Naive B cell (primary cell): ENCODE results near the gene CASS4. TPM values are rescaled to one million over a fixed set of nuclear protein-coding genes. Genes with fewer than 3 reads are reported as not detected.

ENCODE experiments used
- ATAC-seq, 2 donors: fragments of 150-1000 bp; cut with Tn5 transposase; 2 replicates each; pipeline ENCODE4 v1.10.0; 2021; ENCODE audit warnings: low read depth in 2 of 2, mild to moderate bottlenecking in 2 of 2, moderate library complexity in 2 of 2
- DNase-seq: peaks from one replicate; pipeline ENCODE4 v3.0.0; 2022
- H3K27ac Mint-ChIP-seq, 6 donors: one replicate each; pipeline ENCODE4 v1.8.0; 2020 to 2022; ENCODE audit warnings: mild to moderate bottlenecking in 6 of 6, mixed read lengths in 6 of 6, moderate library complexity in 5 of 6, inconsistent platforms in 2 of 6
- H3K27me3 Mint-ChIP-seq, 3 donors: one replicate each; pipeline ENCODE4 v1.8.0; 2021 to 2022; ENCODE audit warnings: mixed read lengths in 3 of 3, mild to moderate bottlenecking in 1 of 3
- H3K36me3 Mint-ChIP-seq, 2 donors: one replicate each; pipeline ENCODE4 v1.8.0; 2020 to 2022; ENCODE audit warnings: mixed read lengths in 2 of 2, inconsistent platforms in 1 of 2, mild to moderate bottlenecking in 1 of 2
- H3K4me1 Mint-ChIP-seq, 3 donors: one replicate each; pipeline ENCODE4 v1.8.0; 2020 to 2022; ENCODE audit warnings: mixed read lengths in 3 of 3, inconsistent platforms in 1 of 3, mild to moderate bottlenecking in 1 of 3, moderate library complexity in 1 of 3
- H3K4me3 Mint-ChIP-seq, 8 donors: one replicate each; pipeline ENCODE4 v1.8.0; 2020 to 2022; ENCODE audit warnings: mild to moderate bottlenecking in 8 of 8, mixed read lengths in 8 of 8, moderate library complexity in 8 of 8, inconsistent platforms in 2 of 8
- H3K9me3 Mint-ChIP-seq, 7 donors: one replicate each; pipeline ENCODE4 v1.8.0; 2020 to 2022; ENCODE audit warnings: mixed read lengths in 7 of 7, mild to moderate bottlenecking in 5 of 7, inconsistent platforms in 2 of 7, moderate library complexity in 1 of 7
- polyA plus RNA-seq, 6 donors: library from polyadenylated mRNA; unstranded; fragments of 300-500 nt; fragmentation: Illumina TruSeq; gene quantifications; one replicate each; pipeline ENCODE4 v1.2.3, GENCODE V29; 2021; ENCODE audit warnings: low read depth in 6 of 6

CASS4 gene
- polyA plus RNA-seq, 6 donors from 2014 or later, result 0.20 to 0.46 (median 0.28) TPM; not detected in 2

DNA sequence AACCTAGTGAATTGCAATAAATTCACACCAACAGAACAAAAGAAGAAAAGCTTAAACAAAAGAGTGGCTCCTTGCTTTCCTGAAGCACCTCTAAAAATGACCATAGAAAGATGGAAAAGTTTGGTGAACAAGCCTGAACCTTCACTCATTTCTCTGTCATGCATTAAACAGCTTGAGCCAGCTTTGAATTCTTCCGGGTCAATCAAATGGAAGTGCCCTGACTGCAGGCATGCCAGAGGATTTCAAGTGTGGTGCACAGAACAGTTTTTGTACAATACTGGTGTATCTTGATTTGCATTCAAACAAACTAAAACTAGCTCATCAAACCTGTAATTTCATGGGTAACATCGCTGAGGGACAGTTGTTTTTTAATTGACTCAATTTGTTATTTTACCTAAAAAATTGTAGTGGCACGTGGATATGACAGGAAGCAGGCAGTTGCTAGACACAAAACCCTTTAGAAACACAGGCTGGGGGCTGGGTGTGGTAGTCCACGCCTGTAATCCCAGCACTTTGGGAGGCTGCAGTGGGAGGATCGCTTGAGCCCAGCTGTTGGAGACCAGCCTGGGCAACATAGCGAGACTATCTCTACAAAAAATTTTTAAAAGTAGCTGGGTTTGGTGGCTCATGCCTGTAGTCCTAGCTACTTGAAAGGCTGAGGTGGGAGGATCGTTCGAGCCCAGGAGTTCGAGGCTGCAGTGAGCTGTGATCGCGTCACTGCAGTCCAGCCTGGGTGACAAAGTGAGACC lies 9.1 kb downstream of the CASS4 start:
- Mint-ChIP-seq H3K4me3 (no peak overlapping the region), H3K27ac (no peak overlapping the region), H3K9me3 (no peaks in the 10 kb centered on the region), H3K27me3 (peaks cover 0 to 15% (median 12%) of the 10 kb centered on the region in 3 donors), H3K36me3 (peaks cover 8% of the 10 kb centered on the region in 2 donors), H3K4me1 (peaks cover 4 to 12% (median 9%) of the 10 kb centered on the region in 3 donors)
- no peak for ATAC-seq
- no peak for DNase-seq

GRCh38 chr20:56422076-56422823 lies 10.2 kb downstream of the CASS4 start:
- peaks cover 4 to 12% (median 9%) of the 10 kb centered on the region in 3 donors for H3K4me1 Mint-ChIP-seq
- peaks cover 4 to 6% of the 10 kb centered on the region in 2 donors for H3K36me3 Mint-ChIP-seq
- H3K4me3 Mint-ChIP-seq, result no peak overlapping the region
- H3K27ac Mint-ChIP-seq, result no peak overlapping the region
- peaks cover 0 to 19% (median 16%) of the 10 kb centered on the region in 3 donors for H3K27me3 Mint-ChIP-seq
- ATAC-seq (no peak), DNase-seq (no peak)
- H3K9me3 Mint-ChIP-seq, result no peaks in the 10 kb centered on the region

GRCh38 chr20:56422824-56423189 lies 10.7 kb downstream of the CASS4 start:
- peaks cover 4 to 16% (median 9%) of the 10 kb centered on the region in 3 donors for H3K4me1 Mint-ChIP-seq
- DNase-seq (no peak), ATAC-seq (no peak)
- H3K27me3 Mint-ChIP-seq, result peaks cover 0 to 21% (median 20%) of the 10 kb centered on the region in 3 donors
- no peaks in the 10 kb centered on the region for H3K9me3 Mint-ChIP-seq
- H3K36me3 Mint-ChIP-seq, result peaks cover 0 to 4% of the 10 kb centered on the region in 2 donors
- H3K27ac Mint-ChIP-seq, result no peak overlapping the region
- no peak overlapping the region for H3K4me3 Mint-ChIP-seq

DNA sequence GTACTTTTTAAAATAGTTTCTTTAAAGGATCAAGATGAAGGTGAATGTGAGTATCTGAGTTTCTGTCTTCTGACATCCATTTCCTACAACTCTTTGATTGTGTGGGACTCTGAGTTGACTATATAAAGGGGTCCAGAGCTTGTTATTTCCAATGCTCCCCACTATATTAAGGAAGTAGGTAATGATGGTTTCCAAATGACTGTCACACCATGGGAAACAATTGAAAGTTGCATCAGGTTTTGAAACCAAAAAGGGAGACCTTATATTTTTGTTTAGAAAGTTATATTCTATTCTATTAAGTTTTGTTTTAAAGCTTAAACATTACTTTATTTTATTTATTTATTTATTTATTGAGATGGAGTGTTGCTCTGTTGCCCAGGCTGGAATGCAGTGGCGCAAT lies 11.2 kb downstream of the CASS4 start:
- no peak overlapping the region for H3K27ac Mint-ChIP-seq
- peaks cover 4 to 16% (median 12%) of the 10 kb centered on the region in 3 donors for H3K4me1 Mint-ChIP-seq
- DNase-seq, result no peak
- peaks cover 0 to 24% (median 23%) of the 10 kb centered on the region in 3 donors for H3K27me3 Mint-ChIP-seq
- peaks cover 0 to 4% of the 10 kb centered on the region in 2 donors for H3K36me3 Mint-ChIP-seq
- no peak for ATAC-seq
- H3K4me3 Mint-ChIP-seq, result no peak overlapping the region
- no peaks in the 10 kb centered on the region for H3K9me3 Mint-ChIP-seq

GRCh38 chr20:56423886-56424285 lies 11.8 kb downstream of the CASS4 start:
- H3K9me3 Mint-ChIP-seq, result no peaks in the 10 kb centered on the region
- H3K27ac Mint-ChIP-seq, result no peak overlapping the region
- peaks cover 4 to 17% (median 14%) of the 10 kb centered on the region in 3 donors for H3K4me1 Mint-ChIP-seq
- H3K27me3 Mint-ChIP-seq, result peaks cover 3 to 23% (median 22%) of the 10 kb centered on the region in 3 donors
- DNase-seq (no peak), ATAC-seq (no peak)
- H3K4me3 Mint-ChIP-seq, result no peak overlapping the region
- peaks cover 0 to 3% of the 10 kb centered on the region in 2 donors for H3K36me3 Mint-ChIP-seq

- Mint-ChIP-seq H3K36me3 (peaks cover 0 to 8% of the 10 kb centered on the region in 2 donors), H3K4me1 (peaks cover 11 to 24% (median 22%) of the 10 kb centered on the region in 3 donors), H3K4me3 (no peak overlapping the region), H3K27ac (no peak overlapping the region), H3K9me3 (peaks cover 0 to 7% (median 0%) of the 10 kb centered on the region in 7 donors), H3K27me3 (peaks cover 13 to 30% (median 25%) of the 10 kb centered on the region in 3 donors)
- no peak for ATAC-seq
- DNase-seq, result no peak
Observed at GRCh38 chr20:56424931-56425330, 12.9 kb downstream of the CASS4 start.

GRCh38 chr20:56426026-56426425 lies 14.0 kb downstream of the CASS4 start:
- DNase-seq (no peak), ATAC-seq (no peak)
- Mint-ChIP-seq H3K4me1 (peaks cover 16 to 29% (median 29%) of the 10 kb centered on the region in 3 donors), H3K36me3 (peaks cover 0 to 8% of the 10 kb centered on the region in 2 donors), H3K27ac (no peak overlapping the region), H3K4me3 (no peak overlapping the region), H3K27me3 (peaks cover 24 to 36% (median 33%) of the 10 kb centered on the region in 3 donors), H3K9me3 (peaks cover 0 to 7% (median 0%) of the 10 kb centered on the region in 7 donors)

- DNase-seq, result no peak
- Mint-ChIP-seq H3K27me3 (peaks cover 27 to 35% (median 31%) of the 10 kb centered on the region in 3 donors), H3K36me3 (peaks cover 0 to 8% of the 10 kb centered on the region in 2 donors), H3K27ac (no peak overlapping the region), H3K9me3 (peaks cover 0 to 7% (median 0%) of the 10 kb centered on the region in 7 donors), H3K4me1 (peaks cover 16 to 29% (median 29%) of the 10 kb centered on the region in 3 donors), H3K4me3 (no peak overlapping the region)
- no peak for ATAC-seq
Observed at GRCh38 chr20:56426926-56427325, 14.9 kb downstream of the CASS4 start.

- H3K4me1 Mint-ChIP-seq, result peaks cover 16 to 29% (median 25%) of the 10 kb centered on the region in 3 donors
- H3K27ac Mint-ChIP-seq, result no peak overlapping the region
- ATAC-seq (no peak), DNase-seq (no peak)
- peaks cover 0 to 8% of the 10 kb centered on the region in 2 donors for H3K36me3 Mint-ChIP-seq
- H3K27me3 Mint-ChIP-seq, result peaks cover 27 to 35% (median 31%) of the 10 kb centered on the region in 3 donors
- H3K4me3 Mint-ChIP-seq, result no peak overlapping the region
- H3K9me3 Mint-ChIP-seq, result peaks cover 0 to 7% (median 0%) of the 10 kb centered on the region in 7 donors
Observed at GRCh38 chr20:56427797-56428196, 15.7 kb downstream of the CASS4 start.

GRCh38 chr20:56428410-56428809 lies 16.4 kb downstream of the CASS4 start:
- no peak for ATAC-seq
- H3K36me3 Mint-ChIP-seq, result peaks cover 0 to 8% of the 10 kb centered on the region in 2 donors
- H3K27ac Mint-ChIP-seq, result no peak overlapping the region
- peaks cover 0 to 7% (median 0%) of the 10 kb centered on the region in 7 donors for H3K9me3 Mint-ChIP-seq
- peaks cover 27 to 35% (median 31%) of the 10 kb centered on the region in 3 donors for H3K27me3 Mint-ChIP-seq
- DNase-seq, result no peak
- peaks cover 16 to 29% (median 24%) of the 10 kb centered on the region in 3 donors for H3K4me1 Mint-ChIP-seq
- H3K4me3 Mint-ChIP-seq, result peak overlapping the region in 2 of 8 donors; percentile 55 to 65

DNA sequence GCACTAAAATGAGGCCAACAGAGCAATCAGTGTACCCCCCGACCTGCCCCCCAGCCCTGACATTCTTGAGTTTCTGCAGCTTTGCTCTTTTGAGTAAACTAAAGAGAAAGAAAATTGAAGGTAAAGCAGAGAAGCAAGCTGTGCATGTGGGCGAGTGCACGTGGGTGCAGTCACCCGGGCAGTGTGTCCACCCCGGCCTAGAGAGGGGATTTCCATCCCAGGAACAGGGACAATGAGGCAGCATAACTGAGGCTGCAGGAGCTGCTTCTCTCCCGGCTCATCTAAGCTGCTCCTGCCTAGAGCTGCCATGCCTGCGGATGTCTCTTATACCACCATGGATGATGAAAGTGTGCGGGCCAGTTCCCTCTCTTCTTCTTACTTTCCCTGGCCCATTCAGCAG lies 16.8 kb downstream of the CASS4 start:
- DNase-seq (no peak), ATAC-seq (no peak)
- peaks cover 0 to 8% of the 10 kb centered on the region in 2 donors for H3K36me3 Mint-ChIP-seq
- H3K4me3 Mint-ChIP-seq, result peak overlapping the region in 5 of 8 donors; percentile 48 to 75 (median 55)
- H3K27ac Mint-ChIP-seq, result peak overlapping the region in 1 of 6 donors; percentile 17
- H3K4me1 Mint-ChIP-seq, result peaks cover 16 to 29% (median 24%) of the 10 kb centered on the region in 3 donors
- H3K27me3 Mint-ChIP-seq, result peaks cover 27 to 35% (median 31%) of the 10 kb centered on the region in 3 donors
- peaks cover 0 to 7% (median 0%) of the 10 kb centered on the region in 7 donors for H3K9me3 Mint-ChIP-seq

- peak overlapping the region in 7 of 8 donors; percentile 55 to 75 (median 65) for H3K4me3 Mint-ChIP-seq
- peak overlapping the region; percentile 1 to 88 (median 65) for H3K27ac Mint-ChIP-seq
- peaks cover 27 to 35% (median 31%) of the 10 kb centered on the region in 3 donors for H3K27me3 Mint-ChIP-seq
- peaks cover 16 to 29% (median 24%) of the 10 kb centered on the region in 3 donors for H3K4me1 Mint-ChIP-seq
- peaks cover 0 to 7% (median 0%) of the 10 kb centered on the region in 7 donors for H3K9me3 Mint-ChIP-seq
- H3K36me3 Mint-ChIP-seq, result peaks cover 0 to 8% of the 10 kb centered on the region in 2 donors
- DNase-seq (peak; percentile 9), ATAC-seq (peak; percentile 27 to 45)
Observed at GRCh38 chr20:56429502-56429901, 17.4 kb downstream of the CASS4 start.

DNA sequence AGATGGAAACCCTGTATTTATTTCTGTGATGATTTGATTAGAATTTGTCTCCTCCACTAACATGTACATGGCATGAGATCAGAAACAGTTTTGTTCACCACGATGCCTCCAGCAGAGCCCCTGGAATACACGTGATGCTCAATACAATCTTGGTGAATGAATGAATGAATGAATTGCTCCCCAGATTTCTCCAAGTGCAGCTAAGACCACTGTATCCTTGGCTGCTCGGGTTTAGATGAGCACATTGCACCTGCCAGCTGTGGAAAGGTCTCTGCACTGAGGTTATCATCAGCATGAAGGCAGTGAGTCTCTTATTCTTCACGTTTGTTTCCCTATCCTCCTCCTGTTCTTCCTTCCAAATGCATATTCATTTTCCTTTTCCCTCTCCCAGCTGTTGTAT lies 17.9 kb downstream of the CASS4 start:
- peak overlapping the region in 5 of 6 donors; percentile 1 to 88 (median 60) for H3K27ac Mint-ChIP-seq
- ATAC-seq (no peak), DNase-seq (no peak)
- H3K4me3 Mint-ChIP-seq, result peak overlapping the region in 7 of 8 donors; percentile 10 to 75 (median 65)
- H3K36me3 Mint-ChIP-seq, result peaks cover 0 to 8% of the 10 kb centered on the region in 2 donors
- H3K27me3 Mint-ChIP-seq, result peaks cover 27 to 31% (median 30%) of the 10 kb centered on the region in 3 donors
- H3K4me1 Mint-ChIP-seq, result peaks cover 17 to 31% (median 25%) of the 10 kb centered on the region in 3 donors
- H3K9me3 Mint-ChIP-seq, result peaks cover 0 to 7% (median under 1%) of the 10 kb centered on the region in 7 donors
